Mesodermal cell (in vitro differentiated cells): ENCODE data around the gene PTGDR.

Experiments
- H3K27ac ChIP-seq: 2 replicates; pipeline ENCODE4 v1.7.0; 2013; ENCODE audit warnings: mild to moderate bottlenecking, low read depth, low read length, moderate library complexity; ENCODE audit not compliant: severe bottlenecking
- H3K36me3 ChIP-seq: 2 replicates; pipeline ENCODE4 v1.7.1; 2013; ENCODE audit warnings: mild to moderate bottlenecking, low read length, moderate library complexity; ENCODE audit not compliant: control insufficient read depth, insufficient read depth
- H3K4me1 ChIP-seq: one replicate; pipeline ENCODE4 v1.7.1; 2013; ENCODE audit warnings: mild to moderate bottlenecking, low read length; ENCODE audit not compliant: insufficient read depth, control insufficient read depth, poor library complexity, severe bottlenecking
- H3K4me3 ChIP-seq: 2 replicates; pipeline ENCODE4 v1.7.0; 2013; ENCODE audit warnings: low read length, control low read depth, mild to moderate bottlenecking; ENCODE audit not compliant: insufficient read depth, poor library complexity, severe bottlenecking; ENCODE audit errors: extremely low read depth
- H3K9me3 ChIP-seq: 2 replicates; pipeline ENCODE4 v1.7.1; 2013; ENCODE audit warnings: mild to moderate bottlenecking, low read length, moderate library complexity; ENCODE audit not compliant: control insufficient read depth
- WGBS, 2 experiments: methylation state at CpG; one replicate each; pipeline ENCODE4 v1.1.5; 2013; ENCODE audit warnings: missing lambda C conversion rate in 2 of 2; ENCODE audit not compliant: insufficient coverage in 2 of 2; 5-methylcytosine and 5-hydroxymethylcytosine counted together

PTGDR gene

GRCh38 chr14:52279408-52279807, 11.9 kb downstream of the PTGDR start:
- H3K36me3 ChIP-seq: no peaks in the 10 kb centered on the region
- no peaks in the 10 kb centered on the region for H3K9me3 ChIP-seq
- H3K4me1 ChIP-seq: no peaks in the 10 kb centered on the region
- H3K4me3 ChIP-seq: no peak overlapping the region
- 71 to 76% methylated on average over 2 of the region's 3 CpGs for WGBS, 2 experiments
- no peak overlapping the region for H3K27ac ChIP-seq

- Histone ChIP-seq H3K4me3 (no peak overlapping the region), H3K36me3 (no peaks in the 10 kb centered on the region), H3K9me3 (no peaks in the 10 kb centered on the region), H3K4me1 (no peaks in the 10 kb centered on the region), H3K27ac (no peak overlapping the region)
- 100% methylated on average over 1 of the region's 2 CpGs; no CpG with 5 or more reads in 1 of the 2 experiments for WGBS, 2 experiments
Observed at GRCh38 chr14:52283099-52283498, 15.6 kb downstream of the PTGDR start.

GRCh38 chr14:52286661-52287649, 19.5 kb downstream of the PTGDR start:
- Histone ChIP-seq H3K36me3 (no peaks in the 10 kb centered on the region), H3K27ac (no peak overlapping the region), H3K4me3 (no peak overlapping the region), H3K9me3 (no peaks in the 10 kb centered on the region), H3K4me1 (no peaks in the 10 kb centered on the region)
- WGBS, 2 experiments: 95 to 100% methylated on average over 2 of the region's 4 CpGs

GRCh38 chr14:52296378-52296777, 28.9 kb downstream of the PTGDR start:
- Histone ChIP-seq H3K4me1 (no peaks in the 10 kb centered on the region), H3K9me3 (no peaks in the 10 kb centered on the region), H3K27ac (no peak overlapping the region), H3K4me3 (no peak overlapping the region), H3K36me3 (no peaks in the 10 kb centered on the region)
- 100% methylated on average over 1 of the region's 2 CpGs; no CpG with 5 or more reads in 1 of the 2 experiments for WGBS, 2 experiments

GRCh38 chr14:52298795-52299194, 31.3 kb downstream of the PTGDR start:
- WGBS, 2 experiments: 86 to 93% methylated on average over 4 to 9 of the region's 10 CpGs
- no peak overlapping the region for H3K27ac ChIP-seq

GRCh38 chr14:52299692-52300278, 32.3 kb downstream of the PTGDR start:
- Histone ChIP-seq H3K27ac (no peak overlapping the region), H3K36me3 (no peaks in the 10 kb centered on the region), H3K4me1 (no peaks in the 10 kb centered on the region), H3K9me3 (no peaks in the 10 kb centered on the region), H3K4me3 (no peak overlapping the region)

More at GRCh38 chr14:52298795-52299194, 31.3 kb downstream of the PTGDR start:
- no peaks in the 10 kb centered on the region for H3K9me3 ChIP-seq
- H3K4me3 ChIP-seq: no peak overlapping the region
- H3K36me3 ChIP-seq: no peaks in the 10 kb centered on the region
- no peaks in the 10 kb centered on the region for H3K4me1 ChIP-seq

GRCh38 chr14:52303236-52303635, 35.7 kb downstream of the PTGDR start:
- H3K4me3 ChIP-seq: no peak overlapping the region
- WGBS, 2 experiments: 83 to 97% methylated on average over 1 to 3 of the region's 4 CpGs
- H3K36me3 ChIP-seq: no peaks in the 10 kb centered on the region
- no peaks in the 10 kb centered on the region for H3K9me3 ChIP-seq
- H3K27ac ChIP-seq: no peak overlapping the region
- H3K4me1 ChIP-seq: no peaks in the 10 kb centered on the region

- Histone ChIP-seq H3K4me3 (no peak overlapping the region), H3K9me3 (no peaks in the 10 kb centered on the region), H3K27ac (no peak overlapping the region), H3K4me1 (no peaks in the 10 kb centered on the region), H3K36me3 (no peaks in the 10 kb centered on the region)
- 74 to 83% methylated on average over 4 of the region's 4 CpGs for WGBS, 2 experiments
Observed at GRCh38 chr14:52304248-52304904, 36.9 kb downstream of the PTGDR start.

- 97 to 100% methylated on average over 1 to 3 of the region's 6 CpGs for WGBS, 2 experiments
- Histone ChIP-seq H3K27ac (no peak overlapping the region), H3K4me1 (no peaks in the 10 kb centered on the region), H3K9me3 (no peaks in the 10 kb centered on the region), H3K4me3 (no peak overlapping the region), H3K36me3 (no peaks in the 10 kb centered on the region)
Observed at GRCh38 chr14:52305014-52305413, 37.5 kb downstream of the PTGDR start.

- Histone ChIP-seq H3K36me3 (no peaks in the 10 kb centered on the region), H3K4me3 (no peak overlapping the region), H3K27ac (no peak overlapping the region), H3K9me3 (no peaks in the 10 kb centered on the region), H3K4me1 (no peaks in the 10 kb centered on the region)
- 88 to 100% methylated on average over 1 to 4 of the region's 4 CpGs for WGBS, 2 experiments
Observed at GRCh38 chr14:52307376-52307775, 39.9 kb downstream of the PTGDR start.
